PC-3 (cell line): ENCODE results near the gene ITPR3. TPM values are rescaled to one million over a fixed set of nuclear protein-coding genes. Genes with fewer than 3 reads are reported as not detected.

Source experiments
- ATAC-seq: fragments of 200-7000 bp; cut with Tn5 transposase; 2 replicates; pipeline ENCODE4 v1.9.1; 2020; ENCODE audit warnings: mild to moderate bottlenecking, moderate library complexity
- BruUV-seq: library from RNA; stranded (reverse); fragments of 400-500 nt; replicated peaks from 2 replicates; lab custom pipeline; 2021; lab: Mats Ljungman, UMichigan
- CTCF ChIA-PET: fragments of 300-600 bp; sonication (Branson Sonifier 250); formaldehyde crosslinking; loops from one replicate; lab custom pipeline; 2022; ENCODE audit warnings: antibody characterized with exemption; lab: Charles Lee
- POLR2A ChIA-PET: fragments of 300-600 bp; sonication (Branson Sonifier 250); formaldehyde crosslinking; loops from one replicate; lab custom pipeline; 2022; ENCODE audit warnings: antibody characterized with exemption; ENCODE audit not compliant: unreplicated experiment; lab: Charles Lee
- DNase-seq: peaks from one replicate; pipeline ENCODE4 v3.0.0-alpha.2; 2015
- H2AFZ ChIP-seq: fragments of 300-600 bp; sonication (generic); 2 replicates; pipeline ENCODE4 v1.6.0; 2016; ENCODE audit warnings: antibody characterized with exemption, low read length
- H3F3A ChIP-seq: fragments of 300-600 bp; sonication (generic); one replicate; pipeline ENCODE4 v1.6.0; 2017; ENCODE audit warnings: antibody characterized with exemption, low read length, control low read depth, mild to moderate bottlenecking; ENCODE audit not compliant: unreplicated experiment
- H3K27ac ChIP-seq: fragments of 300-600 bp; sonication (generic); 2 replicates; pipeline ENCODE4 v1.5.1; 2016; ENCODE audit warnings: mild to moderate bottlenecking, low read length
- H3K27me3 ChIP-seq: fragments of 300-600 bp; sonication (generic); 2 replicates; pipeline ENCODE4 v1.6.1; 2016; ENCODE audit warnings: low read length, mixed read lengths
- H3K36me3 ChIP-seq: fragments of 300-600 bp; sonication (generic); 2 replicates; pipeline ENCODE4 v1.6.1; 2016; ENCODE audit warnings: low read depth, mixed run types, low read length, mixed read lengths
- H3K4me1 ChIP-seq: fragments of 300-600 bp; sonication (generic); 2 replicates; pipeline ENCODE4 v1.5.1; 2016; ENCODE audit warnings: low read length; ENCODE audit not compliant: insufficient read depth
- H3K4me2 ChIP-seq: fragments of 300-600 bp; sonication (generic); 2 replicates; pipeline ENCODE4 v1.6.0; 2016; ENCODE audit warnings: low read length
- H3K4me3 ChIP-seq: fragments of 300-600 bp; sonication (generic); 2 replicates; pipeline ENCODE4 v1.5.1; 2016; ENCODE audit warnings: mild to moderate bottlenecking, low read length, mixed read lengths
- H3K79me2 ChIP-seq: fragments of 300-600 bp; sonication (generic); 2 replicates; pipeline ENCODE4 v1.6.1; 2017; ENCODE audit warnings: low read length, mixed read lengths
- H3K9ac ChIP-seq: fragments of 300-600 bp; sonication (generic); 2 replicates; pipeline ENCODE4 v1.6.0; 2016; ENCODE audit warnings: mild to moderate bottlenecking, low read length
- H3K9me2 ChIP-seq: fragments of 300-600 bp; sonication (generic); replicated peaks from 2 replicates; pipeline ENCODE4 v1.6.1; 2016; ENCODE audit warnings: mixed run types, low read length, mixed read lengths
- H3K9me3 ChIP-seq: fragments of 300-600 bp; sonication (generic); 2 replicates; pipeline ENCODE4 v1.6.1; 2016; ENCODE audit warnings: low read length, mixed read lengths
- H4K20me1 ChIP-seq: fragments of 300-600 bp; sonication (generic); 2 replicates; pipeline ENCODE4 v1.6.1; 2016; ENCODE audit warnings: low read length, mixed read lengths
- EZH2 ChIP-seq: fragments of 300-600 bp; sonication (generic); IDR thresholded peaks from one replicate; pipeline ENCODE4 v1.6.1; 2017; ENCODE audit warnings: antibody characterized with exemption, mild to moderate bottlenecking, low read length; ENCODE audit not compliant: unreplicated experiment
- EZH2phosphoT487 ChIP-seq: fragments of 300-600 bp; sonication (generic); IDR thresholded peaks from 2 replicates; pipeline ENCODE4 v1.6.1; 2018; ENCODE audit warnings: mild to moderate bottlenecking, antibody characterized with exemption, low read length, borderline replicate concordance
- intact Hi-C: fragments of 100-400 bp; cut with micrococcal nuclease; formaldehyde crosslinking; loops from 2 replicates; pipeline ENCODE4 v1.9.0; 2023
- total RNA-seq: library from RNA; depleted of rRNA; stranded (reverse); fragments of >200 nt; gene quantifications from 2 replicates; pipeline ENCODE4 v1.2.3, GENCODE V29; 2014
- TF ChIP-seq, protein P1 (sequence below): fragments of 300-600 bp; sonication (generic); conservative IDR thresholded peaks from 2 replicates; pipeline ENCODE4 v1.5.1; 2017; ENCODE audit warnings: antibody characterized with exemption, low read depth, mild to moderate bottlenecking, low read length

The ITPR3 gene
- total RNA-seq, 1 experiment from 2014 or later: 41.8 TPM

DNA sequence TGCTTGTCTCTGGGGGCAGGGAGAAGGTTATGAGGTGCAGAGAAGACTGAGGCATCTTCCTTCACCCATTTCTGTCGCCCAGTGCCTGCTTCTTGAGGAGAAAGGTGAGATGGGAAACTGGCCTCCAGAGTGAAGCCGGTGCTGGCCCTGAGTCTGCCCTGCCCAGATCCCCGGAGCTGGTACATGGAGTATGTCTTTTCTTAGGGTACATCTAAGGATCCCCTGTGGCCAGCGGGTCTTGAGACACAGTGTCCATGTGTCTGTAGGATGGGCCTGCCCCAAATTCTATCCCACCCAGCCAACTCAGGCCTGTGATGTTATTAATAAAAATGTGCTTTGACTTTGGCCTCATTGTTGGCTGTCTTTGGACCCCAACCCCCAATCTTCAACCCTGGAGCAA lies 32.2 kb upstream of the ITPR3 start:
- no peak overlapping the region for H3K27ac ChIP-seq
- BruUV-seq: no TSS peak
- CTCF ChIA-PET: no interaction called here

DNA sequence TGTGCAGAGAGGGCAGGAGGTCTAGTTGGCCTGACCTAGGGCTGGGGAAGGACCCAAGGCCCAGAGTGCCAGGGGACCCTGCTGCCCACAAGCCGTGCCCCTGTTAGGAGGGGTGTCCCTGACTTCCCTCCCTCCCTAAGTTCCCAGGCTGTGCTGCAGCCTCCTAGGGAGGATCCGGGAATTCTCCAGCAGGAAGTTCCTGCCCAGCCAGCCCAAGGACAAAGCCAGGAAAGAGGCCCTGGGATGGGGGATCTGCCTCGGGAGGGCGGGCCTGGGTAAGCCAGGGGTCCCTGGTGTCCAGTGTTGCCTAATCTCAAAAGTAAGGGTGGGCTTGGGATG lies 31.8 kb upstream of the ITPR3 start:
- ATAC-seq (no peak), DNase-seq (no peak)
- intact Hi-C loops: loop anchor here (10.0 kb wide), 1 partner anchor 95 kb away; no protein-coding TSS in a partner anchor
- CTCF ChIA-PET: interaction anchor here (0.6 to 1.4 kb wide), 8 partner anchors 10 to 122 kb away, joined by 3 to 10 read pairs (median 6); partner anchors contain the start of genes BAK1, ITPR3 and UQCC2
- H2AFZ ChIP-seq: no peak overlapping the region
- H3F3A ChIP-seq: no peaks in the 10 kb centered on the region
- H4K20me1 ChIP-seq: no peaks in the 10 kb centered on the region
- H3K79me2 ChIP-seq: no peaks in the 10 kb centered on the region
- H3K9ac ChIP-seq: no peak overlapping the region
- POLR2A ChIA-PET: interaction anchor here (0.8 kb wide), 1 partner anchor 32 kb away, joined by 3 read pairs; the partner anchor contains the start of gene ITPR3
- H3K4me1 ChIP-seq: peaks cover 40% of the 10 kb centered on the region
- no peaks in the 10 kb centered on the region for H3K9me2 ChIP-seq
- no peaks in the 10 kb centered on the region for H3K27me3 ChIP-seq
- no TSS peak for BruUV-seq
- no peaks in the 10 kb centered on the region for H3K36me3 ChIP-seq
- TF ChIP-seq, protein P1, sequence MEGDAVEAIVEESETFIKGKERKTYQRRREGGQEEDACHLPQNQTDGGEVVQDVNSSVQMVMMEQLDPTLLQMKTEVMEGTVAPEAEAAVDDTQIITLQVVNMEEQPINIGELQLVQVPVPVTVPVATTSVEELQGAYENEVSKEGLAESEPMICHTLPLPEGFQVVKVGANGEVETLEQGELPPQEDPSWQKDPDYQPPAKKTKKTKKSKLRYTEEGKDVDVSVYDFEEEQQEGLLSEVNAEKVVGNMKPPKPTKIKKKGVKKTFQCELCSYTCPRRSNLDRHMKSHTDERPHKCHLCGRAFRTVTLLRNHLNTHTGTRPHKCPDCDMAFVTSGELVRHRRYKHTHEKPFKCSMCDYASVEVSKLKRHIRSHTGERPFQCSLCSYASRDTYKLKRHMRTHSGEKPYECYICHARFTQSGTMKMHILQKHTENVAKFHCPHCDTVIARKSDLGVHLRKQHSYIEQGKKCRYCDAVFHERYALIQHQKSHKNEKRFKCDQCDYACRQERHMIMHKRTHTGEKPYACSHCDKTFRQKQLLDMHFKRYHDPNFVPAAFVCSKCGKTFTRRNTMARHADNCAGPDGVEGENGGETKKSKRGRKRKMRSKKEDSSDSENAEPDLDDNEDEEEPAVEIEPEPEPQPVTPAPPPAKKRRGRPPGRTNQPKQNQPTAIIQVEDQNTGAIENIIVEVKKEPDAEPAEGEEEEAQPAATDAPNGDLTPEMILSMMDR: no peak
- TF ChIP-seq EZH2: no peak
- TF ChIP-seq EZH2phosphoT487: no peak
- peak overlapping the region; percentile 67; the same call in 1 of the 2 replicates for H3K4me2 ChIP-seq
- H3K9me3 ChIP-seq: no peaks in the 10 kb centered on the region
- no peak overlapping the region for H3K4me3 ChIP-seq
- H3K27ac ChIP-seq: peak overlapping the region; percentile 93; the same call in 1 of the 2 replicates

More for the DNA sequence above, 32.2 kb upstream of the ITPR3 start:
- Histone ChIP-seq H4K20me1 (no peaks in the 10 kb centered on the region), H2AFZ (no peak overlapping the region), H3K27me3 (no peaks in the 10 kb centered on the region), H3K4me3 (no peak overlapping the region), H3K4me2 (no peak overlapping the region), H3K79me2 (no peaks in the 10 kb centered on the region), H3K9me2 (no peaks in the 10 kb centered on the region), H3K4me1 (peaks cover 40% of the 10 kb centered on the region), H3K9me3 (no peaks in the 10 kb centered on the region), H3K9ac (no peak overlapping the region), H3K36me3 (no peaks in the 10 kb centered on the region), H3F3A (no peaks in the 10 kb centered on the region)
- no peak for DNase-seq
- ATAC-seq: no peak
- TF ChIP-seq, protein P1: no peak
- TF ChIP-seq EZH2 (no peak), EZH2phosphoT487 (no peak)
- POLR2A ChIA-PET: no interaction called here
- intact Hi-C loops: loop anchor here (10.0 kb wide), 1 partner anchor 94 kb away; no protein-coding TSS in a partner anchor
